Stimulated activated memory B cell treated with anti-CD40 and anti-IgM and Interleukin-4, amounts not matched to agents 10 μg/mL and 1 μg/mL and 100 μg/mL, for 72 hours (primary cell): ENCODE results near the gene PDE6A.
A peak's percentile ranks its signal among the peaks of the same experiment; 100 is the strongest.

Source experiments
- ATAC-seq: fragments of 150-1000 bp; cut with Tn5 transposase; 2 replicates; pipeline ENCODE4 v1.10.0; 2021
- H3K27ac Mint-ChIP-seq: one replicate; pipeline ENCODE4 v1.8.0; 2022; ENCODE audit warnings: mild to moderate bottlenecking, mixed read lengths
- H3K27me3 Mint-ChIP-seq: one replicate; pipeline ENCODE4 v1.8.0; 2022; ENCODE audit warnings: mixed read lengths
- H3K36me3 Mint-ChIP-seq: one replicate; pipeline ENCODE4 v1.8.0; 2022; ENCODE audit warnings: mixed read lengths
- H3K4me1 Mint-ChIP-seq: one replicate; pipeline ENCODE4 v1.8.0; 2022; ENCODE audit warnings: mixed read lengths
- H3K4me3 Mint-ChIP-seq: one replicate; pipeline ENCODE4 v1.8.0; 2022; ENCODE audit warnings: mild to moderate bottlenecking, moderate library complexity, mixed read lengths
- H3K9me3 Mint-ChIP-seq: one replicate; pipeline ENCODE4 v1.8.0; 2022; ENCODE audit warnings: mixed read lengths

PDE6A gene

GRCh38 chr5:149921597-149921996 is 23.0 kb downstream of the PDE6A start:
- no peak for ATAC-seq
- Mint-ChIP-seq H3K27ac (no peak overlapping the region), H3K9me3 (no peaks in the 10 kb centered on the region), H3K27me3 (peaks cover 28% of the 10 kb centered on the region), H3K36me3 (no peaks in the 10 kb centered on the region), H3K4me3 (no peak overlapping the region), H3K4me1 (no peaks in the 10 kb centered on the region)

- H3K4me3 Mint-ChIP-seq = no peak overlapping the region
- no peaks in the 10 kb centered on the region for H3K36me3 Mint-ChIP-seq
- no peak for ATAC-seq
- H3K27ac Mint-ChIP-seq = no peak overlapping the region
- H3K9me3 Mint-ChIP-seq = no peaks in the 10 kb centered on the region
- peaks cover 12% of the 10 kb centered on the region for H3K4me1 Mint-ChIP-seq
- H3K27me3 Mint-ChIP-seq = peaks cover 38% of the 10 kb centered on the region
These were observed 27.4 kb downstream of the PDE6A start for GRCh38 chr5:149917073-149917676.

GRCh38 chr5:149916334-149917072 is 28.1 kb downstream of the PDE6A start:
- H3K9me3 Mint-ChIP-seq = no peaks in the 10 kb centered on the region
- H3K27me3 Mint-ChIP-seq = peaks cover 44% of the 10 kb centered on the region
- ATAC-seq = no peak
- peaks cover 12% of the 10 kb centered on the region for H3K4me1 Mint-ChIP-seq
- no peak overlapping the region for H3K27ac Mint-ChIP-seq
- H3K4me3 Mint-ChIP-seq = no peak overlapping the region
- no peaks in the 10 kb centered on the region for H3K36me3 Mint-ChIP-seq

- H3K4me1 Mint-ChIP-seq = peaks cover 12% of the 10 kb centered on the region
- no peaks in the 10 kb centered on the region for H3K9me3 Mint-ChIP-seq
- H3K4me3 Mint-ChIP-seq = no peak overlapping the region
- ATAC-seq = no peak
- H3K27ac Mint-ChIP-seq = no peak overlapping the region
- no peaks in the 10 kb centered on the region for H3K36me3 Mint-ChIP-seq
- peaks cover 36% of the 10 kb centered on the region for H3K27me3 Mint-ChIP-seq
These were observed 29.0 kb downstream of the PDE6A start for GRCh38 chr5:149915392-149916260.

GRCh38 chr5:149913436-149914419 is 30.9 kb downstream of the PDE6A start:
- H3K36me3 Mint-ChIP-seq = no peaks in the 10 kb centered on the region
- H3K4me3 Mint-ChIP-seq = no peak overlapping the region
- H3K9me3 Mint-ChIP-seq = no peaks in the 10 kb centered on the region
- peak overlapping the region; percentile 39 for H3K27ac Mint-ChIP-seq
- H3K4me1 Mint-ChIP-seq = peaks cover 12% of the 10 kb centered on the region
- ATAC-seq = no peak
- H3K27me3 Mint-ChIP-seq = peaks cover 25% of the 10 kb centered on the region

- no peak overlapping the region for H3K27ac Mint-ChIP-seq
- H3K9me3 Mint-ChIP-seq = no peaks in the 10 kb centered on the region
- no peak overlapping the region for H3K4me3 Mint-ChIP-seq
- H3K4me1 Mint-ChIP-seq = peaks cover 12% of the 10 kb centered on the region
- no peak for ATAC-seq
- no peaks in the 10 kb centered on the region for H3K36me3 Mint-ChIP-seq
- H3K27me3 Mint-ChIP-seq = peaks cover 16% of the 10 kb centered on the region
These were observed 32.2 kb downstream of the PDE6A start for GRCh38 chr5:149912226-149912871.

GRCh38 chr5:149911031-149911430 is 33.6 kb downstream of the PDE6A start:
- no peak overlapping the region for H3K4me3 Mint-ChIP-seq
- H3K36me3 Mint-ChIP-seq = no peaks in the 10 kb centered on the region
- H3K27ac Mint-ChIP-seq = no peak overlapping the region
- peaks cover 12% of the 10 kb centered on the region for H3K4me1 Mint-ChIP-seq
- no peaks in the 10 kb centered on the region for H3K9me3 Mint-ChIP-seq
- H3K27me3 Mint-ChIP-seq = peaks cover 16% of the 10 kb centered on the region
- ATAC-seq = no peak

- Mint-ChIP-seq H3K4me1 (peaks cover 10% of the 10 kb centered on the region), H3K36me3 (no peaks in the 10 kb centered on the region), H3K27ac (no peak overlapping the region), H3K27me3 (peaks cover 26% of the 10 kb centered on the region), H3K9me3 (no peaks in the 10 kb centered on the region), H3K4me3 (no peak overlapping the region)
- no peak for ATAC-seq
These were observed 36.8 kb downstream of the PDE6A start for GRCh38 chr5:149907828-149908227.

- Mint-ChIP-seq H3K9me3 (no peaks in the 10 kb centered on the region), H3K27ac (no peak overlapping the region), H3K36me3 (no peaks in the 10 kb centered on the region), H3K27me3 (peaks cover 24% of the 10 kb centered on the region), H3K4me3 (no peak overlapping the region), H3K4me1 (peaks cover 10% of the 10 kb centered on the region)
- no peak for ATAC-seq
These were observed 39.6 kb downstream of the PDE6A start for GRCh38 chr5:149904977-149905376.

- Mint-ChIP-seq H3K4me1 (peaks cover 10% of the 10 kb centered on the region), H3K36me3 (no peaks in the 10 kb centered on the region), H3K9me3 (no peaks in the 10 kb centered on the region), H3K27ac (no peak overlapping the region), H3K4me3 (no peak overlapping the region), H3K27me3 (peaks cover 24% of the 10 kb centered on the region)
- no peak for ATAC-seq
These were observed 40.2 kb downstream of the PDE6A start for GRCh38 chr5:149904293-149904886.

GRCh38 chr5:149903404-149903803 is 41.2 kb downstream of the PDE6A start:
- H3K27me3 Mint-ChIP-seq = peaks cover 24% of the 10 kb centered on the region
- H3K9me3 Mint-ChIP-seq = no peaks in the 10 kb centered on the region
- H3K27ac Mint-ChIP-seq = no peak overlapping the region
- ATAC-seq = no peak
- no peak overlapping the region for H3K4me3 Mint-ChIP-seq
- H3K36me3 Mint-ChIP-seq = no peaks in the 10 kb centered on the region
- peaks cover 10% of the 10 kb centered on the region for H3K4me1 Mint-ChIP-seq

- Mint-ChIP-seq H3K9me3 (no peaks in the 10 kb centered on the region), H3K27me3 (peaks cover 24% of the 10 kb centered on the region)
- ATAC-seq = no peak
These were observed 42.4 kb downstream of the PDE6A start for GRCh38 chr5:149902177-149902576.

GRCh38 chr5:149901511-149901910 is 43.1 kb downstream of the PDE6A start:
- peaks cover 24% of the 10 kb centered on the region for H3K27me3 Mint-ChIP-seq
- H3K4me3 Mint-ChIP-seq = no peak overlapping the region
- no peak overlapping the region for H3K27ac Mint-ChIP-seq
- no peak for ATAC-seq
- H3K36me3 Mint-ChIP-seq = no peaks in the 10 kb centered on the region
- H3K4me1 Mint-ChIP-seq = peaks cover 10% of the 10 kb centered on the region
- H3K9me3 Mint-ChIP-seq = no peaks in the 10 kb centered on the region

More at GRCh38 chr5:149902177-149902576, 42.4 kb downstream of the PDE6A start:
- Mint-ChIP-seq H3K4me1 (peaks cover 10% of the 10 kb centered on the region), H3K36me3 (no peaks in the 10 kb centered on the region), H3K4me3 (no peak overlapping the region), H3K27ac (no peak overlapping the region)

GRCh38 chr5:149900390-149900789 is 44.2 kb downstream of the PDE6A start:
- no peaks in the 10 kb centered on the region for H3K36me3 Mint-ChIP-seq
- no peak for ATAC-seq
- H3K4me1 Mint-ChIP-seq = peaks cover 9% of the 10 kb centered on the region
- no peak overlapping the region for H3K27ac Mint-ChIP-seq
- no peaks in the 10 kb centered on the region for H3K9me3 Mint-ChIP-seq
- H3K4me3 Mint-ChIP-seq = no peak overlapping the region
- H3K27me3 Mint-ChIP-seq = peaks cover 22% of the 10 kb centered on the region
